ENCODE measurements around the gene ARHGAP44.

- TF ChIP-seq EZH2 (IDR thresholded peaks at IDR 0.05; ENCODE audit: borderline replicate concordance, insufficient read depth, low read depth, low read length, poor library complexity, severe bottlenecking): no peak
- no peak for TF ChIP-seq CTCF (IDR thresholded peaks at IDR 0.05)
Observed at GRCh38 chr17:12922120-12922519, 132.8 kb downstream of the ARHGAP44 start.

Data from B cell (primary cell).